IMR-90 (cell line): Measurements from ENCODE around the gene SLC12A7. TPM values are rescaled to one million over a fixed set of nuclear protein-coding genes. Genes with fewer than 3 reads are reported as not detected.

Source experiments
- ATAC-seq: fragments of 200-7000 bp; cut with Tn5 transposase; 2 replicates; pipeline ENCODE4 v1.9.1; 2020; ENCODE audit warnings: low read depth, mild to moderate bottlenecking, moderate library complexity
- BruUV-seq: library from RNA; stranded (reverse); fragments of 400-500 nt; replicated peaks from 2 replicates; lab custom pipeline; 2021; lab: Mats Ljungman, UMichigan
- CTCF ChIA-PET: fragments of 300-600 bp; formaldehyde crosslinking; extraction: SDS; loops from one replicate; lab custom pipeline; 2021; ENCODE audit warnings: antibody characterized with exemption; lab: Yijun Ruan, JAX
- POLR2A ChIA-PET: fragments of 300-600 bp; sonication (Branson Sonifier 250); formaldehyde crosslinking; loops from one replicate; lab custom pipeline; 2022; ENCODE audit warnings: antibody characterized with exemption; ENCODE audit not compliant: unreplicated experiment; lab: Charles Lee
- DNase-seq: peaks from one replicate; pipeline ENCODE4 v3.0.0; 2013
- H2AFZ ChIP-seq: replicated peaks from 2 replicates; pipeline ENCODE3; 2013; ENCODE audit warnings: low read length, mild to moderate bottlenecking; ENCODE audit not compliant: poor library complexity
- H2AK5ac ChIP-seq: 2 replicates; pipeline ENCODE4 v1.6.1; 2013; ENCODE audit warnings: low read depth, low read length, inconsistent platforms
- H2AK9ac ChIP-seq: replicated peaks from 2 replicates; pipeline ENCODE3; 2013; ENCODE audit warnings: mild to moderate bottlenecking, low read depth, low read length, moderate library complexity; ENCODE audit not compliant: poor library complexity
- H2BK120ac ChIP-seq: 2 replicates; pipeline ENCODE4 v1.6.1; 2013; ENCODE audit warnings: low read depth, low read length, inconsistent platforms
- H2BK15ac ChIP-seq: 3 replicates; pipeline ENCODE4 v1.6.1; 2013; ENCODE audit warnings: low read depth, low read length, inconsistent platforms
- H2BK20ac ChIP-seq: 2 replicates; pipeline ENCODE4 v1.6.1; 2013; ENCODE audit warnings: low read depth, mild to moderate bottlenecking, inconsistent platforms, low read length, moderate library complexity
- H2BK5ac ChIP-seq: 2 replicates; pipeline ENCODE4 v1.6.1; 2013; ENCODE audit warnings: mild to moderate bottlenecking, low read depth, low read length, inconsistent platforms; ENCODE audit not compliant: poor library complexity, severe bottlenecking
- H3K14ac ChIP-seq: replicated peaks from 2 replicates; pipeline ENCODE4 v1.6.1; 2013; ENCODE audit warnings: low read depth, low read length, inconsistent platforms
- H3K18ac ChIP-seq: 2 replicates; pipeline ENCODE4 v1.6.1; 2013; ENCODE audit warnings: low read depth, low read length, control low read depth
- H3K23ac ChIP-seq: 2 replicates; pipeline ENCODE4 v1.6.1; 2013; ENCODE audit warnings: low read depth, low read length, inconsistent platforms
- H3K27ac ChIP-seq: 2 replicates; pipeline ENCODE4 v1.5.1; 2013; ENCODE audit warnings: mild to moderate bottlenecking, control low read depth, low read length; ENCODE audit not compliant: insufficient read depth
- H3K27me3 ChIP-seq: 2 replicates; pipeline ENCODE4 v1.6.1; 2013; ENCODE audit warnings: low read length; ENCODE audit not compliant: control insufficient read depth, insufficient read depth
- H3K36me3 ChIP-seq: 2 replicates; pipeline ENCODE4 v1.6.1; 2013; ENCODE audit warnings: low read length, mixed read lengths; ENCODE audit not compliant: control insufficient read depth, insufficient read depth
- H3K4ac ChIP-seq: 2 replicates; pipeline ENCODE4 v1.6.1; 2013; ENCODE audit warnings: low read depth, low read length, inconsistent platforms
- H3K4me1 ChIP-seq: 2 replicates; pipeline ENCODE4 v1.6.1; 2013; ENCODE audit warnings: low read length, mixed read lengths; ENCODE audit not compliant: control insufficient read depth, insufficient read depth
- H3K4me2 ChIP-seq: 2 replicates; pipeline ENCODE4 v1.6.1; 2013; ENCODE audit warnings: low read depth, mild to moderate bottlenecking, control low read depth, low read length, moderate library complexity
- H3K4me3 ChIP-seq: 2 replicates; pipeline ENCODE4 v1.5.1; 2013; ENCODE audit warnings: low read depth, mild to moderate bottlenecking, control low read depth, low read length, moderate library complexity; ENCODE audit not compliant: insufficient read depth
- H3K56ac ChIP-seq: 2 replicates; pipeline ENCODE4 v1.6.1; 2013; ENCODE audit warnings: low read length, inconsistent platforms; ENCODE audit not compliant: insufficient read depth; ENCODE audit errors: extremely low read depth
- H3K79me1 ChIP-seq, 2 experiments: 2 replicates each; pipeline ENCODE4 v1.6.1; 2013; ENCODE audit warnings: low read length in 2 of 2, inconsistent platforms in 1 of 2, low read depth in 1 of 2
- H3K9ac ChIP-seq: 2 replicates; pipeline ENCODE4 v1.6.1; 2013; ENCODE audit warnings: low read depth, low read length, control low read depth
- H3K9me1 ChIP-seq: 2 replicates; pipeline ENCODE4 v1.6.1; 2013; ENCODE audit warnings: low read length, inconsistent platforms; ENCODE audit not compliant: insufficient read depth
- H3K9me3 ChIP-seq: 2 replicates; pipeline ENCODE4 v1.6.1; 2013; ENCODE audit warnings: low read length; ENCODE audit not compliant: control insufficient read depth, insufficient read depth
- H4K20me1 ChIP-seq: 2 replicates; pipeline ENCODE4 v1.6.1; 2013; ENCODE audit warnings: low read length, inconsistent platforms; ENCODE audit not compliant: insufficient read depth
- H4K5ac ChIP-seq: 2 replicates; pipeline ENCODE4 v1.6.1; 2013; ENCODE audit warnings: mild to moderate bottlenecking, low read depth, low read length, control low read depth
- H4K8ac ChIP-seq, 2 experiments: 2 replicates each; pipeline ENCODE4 v1.6.1; 2013; ENCODE audit warnings: low read depth in 2 of 2, low read length in 2 of 2, control low read depth in 1 of 2, inconsistent platforms in 1 of 2
- H4K91ac ChIP-seq: 2 replicates; pipeline ENCODE4 v1.6.1; 2013; ENCODE audit warnings: low read depth, low read length, inconsistent platforms; ENCODE audit not compliant: insufficient read depth
- MAZ ChIP-seq: IDR thresholded peaks from 2 replicates; pipeline ENCODE4 v1.6.1; 2012; ENCODE audit warnings: low read depth, mild to moderate bottlenecking, low read length, improper control_type of control experiment, moderate library complexity, borderline replicate concordance
- MXI1 ChIP-seq: IDR thresholded peaks from 2 replicates; pipeline ENCODE4 v1.6.1; 2012; ENCODE audit warnings: low read depth, mild to moderate bottlenecking, low read length, moderate library complexity, borderline replicate concordance
- RCOR1 ChIP-seq: IDR thresholded peaks from 2 replicates; pipeline ENCODE4 v1.6.1; 2012; ENCODE audit warnings: mild to moderate bottlenecking, low read length, improper control_type of control experiment; ENCODE audit not compliant: insufficient replicate concordance
- WGBS, 2 experiments: methylation state at CpG; one replicate each; pipeline versions ENCODE4 v1.1.5 to v1.1.7; 2013; ENCODE audit warnings: missing lambda C conversion rate in 2 of 2; ENCODE audit not compliant: insufficient read length in 1 of 2; ENCODE audit errors: extremely low coverage in 2 of 2; 5-methylcytosine and 5-hydroxymethylcytosine counted together
- dilution Hi-C: fragments of 300-500 bp; cut with HindIII; formaldehyde crosslinking; loops from one replicate; pipeline ENCODE4 v1.14.3; 2018; ENCODE audit warnings: low sequenced_read_pairs; ENCODE audit not compliant: unreplicated experiment
- in situ Hi-C: fragments of 300-500 bp; cut with MboI; formaldehyde crosslinking; loops from 3 replicates; pipeline ENCODE4 v1.14.3; 2019; ENCODE audit warnings: low sequenced_read_pairs, inconsistent platforms, mixed read lengths
- intact Hi-C: fragments of 100-400 bp; cut with micrococcal nuclease; formaldehyde crosslinking; loops from 2 replicates; pipeline ENCODE4 v1.10.0; 2022
- polyA plus RNA-seq, 3 experiments: library from polyadenylated mRNA; depleted of rRNA; stranded (reverse); fragments of >200 nt; gene quantifications; 2 replicates each; pipeline ENCODE4 v1.2.3, GENCODE V29; 2012; ENCODE audit warnings: low replicate concordance in 1 of 3
- total RNA-seq: library from RNA; depleted of rRNA; stranded (reverse); fragments of >200 nt; gene quantifications from 2 replicates; pipeline ENCODE4 v1.2.3, GENCODE V29; 2012
- TF ChIP-seq, protein P1 (sequence below): fragments of 150-350 bp; IDR thresholded peaks from 2 replicates; pipeline ENCODE4 v1.6.1; 2017; ENCODE audit warnings: mild to moderate bottlenecking, antibody characterized with exemption, low read length, low read depth

Gene SLC12A7
- total and polyA plus RNA-seq, 2 of the 4 experiments (the other 2 are of a cell fraction), result 3.0 to 6.1 TPM

DNA sequence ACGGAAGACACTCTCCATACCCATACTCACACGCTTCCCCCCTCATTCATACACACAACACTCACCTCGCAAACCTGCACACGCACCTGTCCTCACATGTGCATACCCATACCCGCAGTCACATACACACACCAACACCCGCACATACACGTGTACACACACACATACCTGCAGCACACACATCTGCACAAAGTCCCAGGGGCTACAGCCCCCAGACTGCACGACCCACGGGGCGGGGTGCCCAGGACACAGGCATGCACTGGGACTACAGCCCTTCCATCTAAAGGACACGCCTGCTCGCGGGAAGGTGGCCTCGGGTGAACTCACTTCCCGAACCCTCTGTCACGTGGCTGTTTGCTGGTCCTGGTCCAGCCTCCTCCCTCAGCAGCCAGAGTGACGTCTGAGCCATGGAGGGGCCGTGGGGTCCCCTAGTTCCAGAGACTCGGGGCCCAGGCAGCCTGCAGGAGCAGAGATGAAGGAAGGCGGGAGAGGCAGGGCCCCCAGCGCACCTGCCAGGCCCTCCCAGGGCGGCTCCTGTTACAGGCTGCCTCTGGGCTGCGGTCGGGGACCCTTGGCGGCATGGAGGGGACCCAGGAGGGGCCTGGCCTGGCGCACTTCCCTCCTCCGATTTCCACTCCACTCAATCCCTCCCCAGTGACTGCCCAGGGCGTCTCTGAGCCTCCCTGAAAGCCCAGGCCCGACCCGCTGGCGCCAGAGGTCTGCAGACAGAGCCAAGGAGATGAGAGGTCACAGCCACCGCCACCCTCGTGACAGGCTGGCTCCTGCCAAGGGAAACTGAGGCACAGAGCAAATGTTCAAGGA lies 8.1 kb downstream of the SLC12A7 start:
- POLR2A ChIA-PET, result no interaction called here
- CTCF ChIA-PET, result no interaction called here
- Histone ChIP-seq H2AFZ (peak overlapping the region; percentile 51), H3K23ac (no peak overlapping the region), H2BK120ac (no peak overlapping the region), H3K36me3 (no peaks in the 10 kb centered on the region), H3K9me3 (no peaks in the 10 kb centered on the region), H4K5ac (no peak overlapping the region), H3K27ac (no peak overlapping the region), H2BK20ac (no peak overlapping the region), H2AK5ac (no peak overlapping the region), H2BK15ac (no peak overlapping the region), H2BK5ac (no peak overlapping the region), H4K91ac (no peak overlapping the region), H3K4me2 (no peak overlapping the region), H3K18ac (no peak overlapping the region), H3K9ac (no peak overlapping the region), H4K8ac (no peak overlapping the region), H3K4me1 (peaks cover 2% of the 10 kb centered on the region; the same call in 1 of the 2 replicates), H3K14ac (no peak overlapping the region), H4K20me1 (peaks cover 21% of the 10 kb centered on the region), H3K4ac (no peak overlapping the region), H3K9me1 (no peaks in the 10 kb centered on the region), H3K56ac (no peak overlapping the region), H3K79me1 (peaks cover 0 to 4% of the 10 kb centered on the region in 2 experiments; a peak in 1 of 4 replicates), H2AK9ac (no peak overlapping the region), H3K27me3 (no peaks in the 10 kb centered on the region), H3K4me3 (no peak overlapping the region)
- 86 to 100% methylated on average over 3 to 10 of the region's 33 CpGs for WGBS, 2 experiments
- no peak for TF ChIP-seq MAZ
- TF ChIP-seq RCOR1, result no peak
- TF ChIP-seq, protein P1, sequence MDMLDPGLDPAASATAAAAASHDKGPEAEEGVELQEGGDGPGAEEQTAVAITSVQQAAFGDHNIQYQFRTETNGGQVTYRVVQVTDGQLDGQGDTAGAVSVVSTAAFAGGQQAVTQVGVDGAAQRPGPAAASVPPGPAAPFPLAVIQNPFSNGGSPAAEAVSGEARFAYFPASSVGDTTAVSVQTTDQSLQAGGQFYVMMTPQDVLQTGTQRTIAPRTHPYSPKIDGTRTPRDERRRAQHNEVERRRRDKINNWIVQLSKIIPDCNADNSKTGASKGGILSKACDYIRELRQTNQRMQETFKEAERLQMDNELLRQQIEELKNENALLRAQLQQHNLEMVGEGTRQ, result peak; percentile 43; the same call in 1 of the 2 replicates
- TF ChIP-seq MXI1, result no peak
- dilution Hi-C loops (no loop called here), in situ Hi-C loops (no loop called here), intact Hi-C loops (no loop called here)
- ATAC-seq, result no peak
- BruUV-seq, result no TSS peak
- no peak for DNase-seq
